Panc1 (cell line): ENCODE measurements around the gene SLC2A5. TPM values are rescaled to one million over a fixed set of nuclear protein-coding genes. Genes with fewer than 3 reads are reported as not detected.
A peak's percentile ranks its signal among the peaks of the same experiment; 100 is the strongest.

Experiments
- ATAC-seq: fragments of 200-7000 bp; cut with Tn5 transposase; 2 replicates; pipeline ENCODE4 v1.9.1; 2020; ENCODE audit warnings: mild to moderate bottlenecking, moderate library complexity
- BruUV-seq: library from RNA; stranded (reverse); fragments of 400-500 nt; replicated peaks from 2 replicates; lab custom pipeline; 2021; lab: Mats Ljungman, UMichigan
- CTCF ChIA-PET: fragments of 300-600 bp; sonication (Branson Sonifier 250); formaldehyde crosslinking; loops from one replicate; lab custom pipeline; 2022; ENCODE audit warnings: antibody characterized with exemption; lab: Charles Lee
- POLR2A ChIA-PET: fragments of 300-600 bp; sonication (Branson Sonifier 250); formaldehyde crosslinking; loops from one replicate; lab custom pipeline; 2022; ENCODE audit warnings: antibody characterized with exemption; lab: Charles Lee
- DNase-seq: peaks from one replicate; pipeline ENCODE4 v3.0.0-alpha.2; 2010; ENCODE audit warnings: low read depth, low spot score
- H3K27ac ChIP-seq: 2 replicates; pipeline ENCODE4 v1.5.1; 2011; ENCODE audit warnings: mild to moderate bottlenecking, low read length, inconsistent platforms
- H3K27me3 ChIP-seq: fragments of 200-500 bp; sonication (Bioruptor generic); 2 replicates; pipeline ENCODE4 v1.6.0; 2014; ENCODE audit warnings: low read length, inconsistent platforms; ENCODE audit not compliant: control insufficient read depth, insufficient read depth
- H3K36me3 ChIP-seq: fragments of 200-500 bp; sonication (Bioruptor generic); 2 replicates; pipeline ENCODE4 v1.5.1; 2014; ENCODE audit warnings: inconsistent platforms, mild to moderate bottlenecking, low read length, moderate library complexity; ENCODE audit not compliant: control insufficient read depth, insufficient read depth
- H3K4me1 ChIP-seq: 2 replicates; pipeline ENCODE4 v1.5.1; 2011; ENCODE audit warnings: inconsistent platforms, mild to moderate bottlenecking, low read length, moderate library complexity; ENCODE audit not compliant: control insufficient read depth, insufficient read depth
- H3K4me3 ChIP-seq, 2 experiments: 2 replicates each; pipeline ENCODE4 v1.5.1; 2011 to 2012; ENCODE audit warnings: low read depth in 2 of 2, low read length in 2 of 2, mild to moderate bottlenecking in 2 of 2, inconsistent platforms in 1 of 2, moderate library complexity in 1 of 2
- H3K9me3 ChIP-seq: fragments of 200-500 bp; sonication (Bioruptor generic); 2 replicates; pipeline ENCODE4 v1.5.1; 2014; ENCODE audit warnings: low read depth, mild to moderate bottlenecking, inconsistent platforms, low read length, moderate library complexity; ENCODE audit not compliant: control insufficient read depth, insufficient read depth
- POLR2AphosphoS5 ChIP-seq: IDR thresholded peaks from 2 replicates; pipeline ENCODE4 v1.6.1; 2012; ENCODE audit warnings: mild to moderate bottlenecking, low read depth, low read length, moderate library complexity
- SIN3A ChIP-seq: IDR thresholded peaks from 2 replicates; pipeline ENCODE4 v1.6.1; 2012; ENCODE audit warnings: low read depth, mild to moderate bottlenecking, low read length, moderate library complexity, borderline replicate concordance; ENCODE audit not compliant: insufficient read depth
- TCF7L2 ChIP-seq: IDR thresholded peaks from 2 replicates; pipeline ENCODE4 v1.6.1; 2011; ENCODE audit warnings: mild to moderate bottlenecking, low read depth, low read length, inconsistent platforms
- in situ Hi-C: cut with HindIII; loops from 2 replicates; pipeline ENCODE4 v1.10.0; 2016; ENCODE audit warnings: low sequenced_read_pairs, low pct_unique_long_range_greater_than_20kb
- intact Hi-C: fragments of 100-400 bp; cut with micrococcal nuclease; formaldehyde crosslinking; loops from one replicate; pipeline ENCODE4 v1.10.0; 2022; ENCODE audit not compliant: unreplicated experiment
- total RNA-seq: library from RNA; stranded (reverse); gene quantifications from one replicate; pipeline ENCODE4 v1.2.1, GENCODE V29; 2021; ENCODE audit not compliant: unreplicated experiment
- TF ChIP-seq, protein P1 (sequence below): fragments of 450-650 bp; IDR thresholded peaks from 2 replicates; pipeline ENCODE4 v1.5.1; 2017; ENCODE audit warnings: mild to moderate bottlenecking
- TF ChIP-seq, protein P2 (sequence below), 2 experiments: IDR thresholded peaks; 2 replicates each; pipeline ENCODE4 v1.6.1; 2011 to 2012; ENCODE audit warnings: low read depth in 2 of 2, control low read depth in 1 of 2, low read length in 1 of 2, mild to moderate bottlenecking in 1 of 2, moderate library complexity in 1 of 2; ENCODE audit not compliant: insufficient read depth in 1 of 2

Gene SLC2A5
- total RNA-seq, 1 experiment from 2014 or later, result 0.26 TPM

DNA sequence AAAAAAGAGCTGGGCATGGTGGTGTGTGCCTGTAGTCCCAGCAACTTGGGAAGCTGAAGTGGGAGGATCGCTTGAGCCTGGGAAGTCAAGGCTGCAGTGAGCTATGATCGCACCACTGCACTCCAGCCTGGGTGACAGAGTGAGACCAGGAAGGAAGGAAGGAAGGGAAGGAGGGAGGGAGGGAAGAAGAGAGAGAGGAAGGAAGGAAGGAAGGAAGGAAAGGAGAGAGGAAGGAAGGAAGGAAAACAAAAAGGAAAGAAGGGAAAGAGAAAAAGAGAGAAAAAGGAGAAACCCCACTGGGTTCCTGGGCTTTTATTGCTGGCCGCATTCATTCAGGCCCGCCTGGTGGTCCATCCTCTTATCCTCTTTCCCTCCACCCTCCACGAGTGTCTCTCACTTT, 53.0 kb downstream of the SLC2A5 start:
- in situ Hi-C loops, result no loop called here
- intact Hi-C loops, result no loop called here
- Histone ChIP-seq H3K36me3 (no peaks in the 10 kb centered on the region), H3K9me3 (no peaks in the 10 kb centered on the region), H3K27ac (no peak overlapping the region), H3K4me3 (no peak overlapping the region), H3K27me3 (no peaks in the 10 kb centered on the region), H3K4me1 (no peaks in the 10 kb centered on the region)
- ATAC-seq (no peak), DNase-seq (no peak)
- ChIA-PET CTCF (no interaction called here), POLR2A (no interaction called here)
- no TSS peak for BruUV-seq
- no peak for TF ChIP-seq SIN3A
- TF ChIP-seq, protein P1, sequence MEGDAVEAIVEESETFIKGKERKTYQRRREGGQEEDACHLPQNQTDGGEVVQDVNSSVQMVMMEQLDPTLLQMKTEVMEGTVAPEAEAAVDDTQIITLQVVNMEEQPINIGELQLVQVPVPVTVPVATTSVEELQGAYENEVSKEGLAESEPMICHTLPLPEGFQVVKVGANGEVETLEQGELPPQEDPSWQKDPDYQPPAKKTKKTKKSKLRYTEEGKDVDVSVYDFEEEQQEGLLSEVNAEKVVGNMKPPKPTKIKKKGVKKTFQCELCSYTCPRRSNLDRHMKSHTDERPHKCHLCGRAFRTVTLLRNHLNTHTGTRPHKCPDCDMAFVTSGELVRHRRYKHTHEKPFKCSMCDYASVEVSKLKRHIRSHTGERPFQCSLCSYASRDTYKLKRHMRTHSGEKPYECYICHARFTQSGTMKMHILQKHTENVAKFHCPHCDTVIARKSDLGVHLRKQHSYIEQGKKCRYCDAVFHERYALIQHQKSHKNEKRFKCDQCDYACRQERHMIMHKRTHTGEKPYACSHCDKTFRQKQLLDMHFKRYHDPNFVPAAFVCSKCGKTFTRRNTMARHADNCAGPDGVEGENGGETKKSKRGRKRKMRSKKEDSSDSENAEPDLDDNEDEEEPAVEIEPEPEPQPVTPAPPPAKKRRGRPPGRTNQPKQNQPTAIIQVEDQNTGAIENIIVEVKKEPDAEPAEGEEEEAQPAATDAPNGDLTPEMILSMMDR, result no peak
- TF ChIP-seq TCF7L2, result no peak
- no peak for TF ChIP-seq POLR2AphosphoS5
- TF ChIP-seq, protein P2, sequence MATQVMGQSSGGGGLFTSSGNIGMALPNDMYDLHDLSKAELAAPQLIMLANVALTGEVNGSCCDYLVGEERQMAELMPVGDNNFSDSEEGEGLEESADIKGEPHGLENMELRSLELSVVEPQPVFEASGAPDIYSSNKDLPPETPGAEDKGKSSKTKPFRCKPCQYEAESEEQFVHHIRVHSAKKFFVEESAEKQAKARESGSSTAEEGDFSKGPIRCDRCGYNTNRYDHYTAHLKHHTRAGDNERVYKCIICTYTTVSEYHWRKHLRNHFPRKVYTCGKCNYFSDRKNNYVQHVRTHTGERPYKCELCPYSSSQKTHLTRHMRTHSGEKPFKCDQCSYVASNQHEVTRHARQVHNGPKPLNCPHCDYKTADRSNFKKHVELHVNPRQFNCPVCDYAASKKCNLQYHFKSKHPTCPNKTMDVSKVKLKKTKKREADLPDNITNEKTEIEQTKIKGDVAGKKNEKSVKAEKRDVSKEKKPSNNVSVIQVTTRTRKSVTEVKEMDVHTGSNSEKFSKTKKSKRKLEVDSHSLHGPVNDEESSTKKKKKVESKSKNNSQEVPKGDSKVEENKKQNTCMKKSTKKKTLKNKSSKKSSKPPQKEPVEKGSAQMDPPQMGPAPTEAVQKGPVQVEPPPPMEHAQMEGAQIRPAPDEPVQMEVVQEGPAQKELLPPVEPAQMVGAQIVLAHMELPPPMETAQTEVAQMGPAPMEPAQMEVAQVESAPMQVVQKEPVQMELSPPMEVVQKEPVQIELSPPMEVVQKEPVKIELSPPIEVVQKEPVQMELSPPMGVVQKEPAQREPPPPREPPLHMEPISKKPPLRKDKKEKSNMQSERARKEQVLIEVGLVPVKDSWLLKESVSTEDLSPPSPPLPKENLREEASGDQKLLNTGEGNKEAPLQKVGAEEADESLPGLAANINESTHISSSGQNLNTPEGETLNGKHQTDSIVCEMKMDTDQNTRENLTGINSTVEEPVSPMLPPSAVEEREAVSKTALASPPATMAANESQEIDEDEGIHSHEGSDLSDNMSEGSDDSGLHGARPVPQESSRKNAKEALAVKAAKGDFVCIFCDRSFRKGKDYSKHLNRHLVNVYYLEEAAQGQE (IDR thresholded peaks at IDR 0.05; ENCODE audit: insufficient read depth in 1 of 2, low read depth in 2 of 2, low read length in 1 of 2), result no peak

GRCh38 chr1:9014475-9015375, 54.7 kb downstream of the SLC2A5 start:
- no TSS peak for BruUV-seq

More at GRCh38 chr1:9014475-9015375, 54.7 kb downstream of the SLC2A5 start:
- POLR2A ChIA-PET, result no interaction called here
- peak; percentile 23; the same call in 1 of the 2 replicates for ATAC-seq
- in situ Hi-C loops (no loop called here), intact Hi-C loops (no loop called here)
- Histone ChIP-seq H3K36me3 (no peaks in the 10 kb centered on the region), H3K4me1 (no peaks in the 10 kb centered on the region), H3K27me3 (no peaks in the 10 kb centered on the region), H3K27ac (no peak overlapping the region), H3K9me3 (no peaks in the 10 kb centered on the region), H3K4me3 (no peak overlapping the region)
- DNase-seq, result no peak
- CTCF ChIA-PET, result interaction anchor here (0.5 to 1.8 kb wide), 3 partner anchors 10 to 481 kb away, joined by 3 to 13 read pairs (median 3); no protein-coding TSS in a partner anchor
- TF ChIP-seq TCF7L2, result no peak
- no peak for TF ChIP-seq SIN3A
- TF ChIP-seq POLR2AphosphoS5, result no peak
- TF ChIP-seq, protein P2 (IDR thresholded peaks at IDR 0.05; ENCODE audit: insufficient read depth in 1 of 2, low read depth in 2 of 2, low read length in 1 of 2), result no peak
- TF ChIP-seq, protein P1, result no peak
